ENCODE results near the gene LRTM2. TPM values are rescaled to one million over a fixed set of nuclear protein-coding genes. Genes with fewer than 3 reads are reported as not detected.

The LRTM2 gene
- polyA plus RNA-seq, 1 donor from 2014 or later = 2.4 TPM

- no peak overlapping the region for H3K9ac ChIP-seq (ENCODE audit: low read length)
- no peak overlapping the region for H2AFZ ChIP-seq (ENCODE audit: low read depth, low read length)
- no peaks in the 10 kb centered on the region for H4K20me1 ChIP-seq (ENCODE audit: insufficient read depth)
- H3K27ac ChIP-seq (ENCODE audit: low read length) = no peak overlapping the region
- H3K36me3 ChIP-seq (ENCODE audit: insufficient read depth, low read length) = no peaks in the 10 kb centered on the region
- no peaks in the 10 kb centered on the region for H3F3A ChIP-seq (ENCODE audit: insufficient read depth, low read length, poor library complexity, severe bottlenecking)
- no peaks in the 10 kb centered on the region for H3K27me3 ChIP-seq (ENCODE audit: insufficient read depth, low read depth, low read length)
- H3K4me3 ChIP-seq (ENCODE audit: low read length) = no peak overlapping the region
- H3K9me2 ChIP-seq (ENCODE audit: insufficient read depth, low read length) = no peaks in the 10 kb centered on the region
- H3K4me2 ChIP-seq (ENCODE audit: low read length) = no peak overlapping the region
- H3K79me2 ChIP-seq (replicated peaks; ENCODE audit: insufficient read depth, low read length) = no peaks in the 10 kb centered on the region
- no peaks in the 10 kb centered on the region for H3K9me3 ChIP-seq (ENCODE audit: low read length)
- TF ChIP-seq EP300 (conservative IDR thresholded peaks at IDR 0.05; ENCODE audit: poor library complexity, severe bottlenecking) (no peak), EZH2 (IDR thresholded peaks at IDR 0.05; ENCODE audit: borderline replicate concordance, insufficient read depth, low read length, poor library complexity, severe bottlenecking) (no peak), TAF1 (IDR thresholded peaks at IDR 0.05; ENCODE audit: low read depth) (no peak), RAD21 (conservative IDR thresholded peaks at IDR 0.05) (no peak), SMC3 (conservative IDR thresholded peaks at IDR 0.05; ENCODE audit: poor library complexity) (no peak), CTCF (IDR thresholded peaks at IDR 0.05; ENCODE audit: poor library complexity, severe bottlenecking) (no peak), REST (IDR thresholded peaks at IDR 0.05; ENCODE audit: borderline replicate concordance) (no peak), POLR2AphosphoS5 (IDR thresholded peaks at IDR 0.05) (no peak), MXI1 (conservative IDR thresholded peaks at IDR 0.05; ENCODE audit: poor library complexity, severe bottlenecking) (no peak)
Observed at GRCh38 chr12:1870998-1871917, 50.9 kb downstream of the LRTM2 start.

- no peaks in the 10 kb centered on the region for H3K36me3 ChIP-seq (ENCODE audit: insufficient read depth, low read length)
- H3K9ac ChIP-seq (ENCODE audit: low read length) = no peak overlapping the region
- H4K20me1 ChIP-seq (ENCODE audit: insufficient read depth) = no peaks in the 10 kb centered on the region
- H3K9me3 ChIP-seq (ENCODE audit: low read length) = no peaks in the 10 kb centered on the region
- H3K27ac ChIP-seq (ENCODE audit: low read length) = no peak overlapping the region
- TF ChIP-seq SMC3 (conservative IDR thresholded peaks at IDR 0.05; ENCODE audit: poor library complexity) (no peak), TAF1 (IDR thresholded peaks at IDR 0.05; ENCODE audit: low read depth) (no peak), POLR2AphosphoS5 (IDR thresholded peaks at IDR 0.05) (no peak)
- H3F3A ChIP-seq (ENCODE audit: insufficient read depth, low read length, poor library complexity, severe bottlenecking) = no peaks in the 10 kb centered on the region
- no peaks in the 10 kb centered on the region for H3K79me2 ChIP-seq (replicated peaks; ENCODE audit: insufficient read depth, low read length)
- no peak overlapping the region for H3K4me2 ChIP-seq (ENCODE audit: low read length)
- no peaks in the 10 kb centered on the region for H3K9me2 ChIP-seq (ENCODE audit: insufficient read depth, low read length)
- no peaks in the 10 kb centered on the region for H3K27me3 ChIP-seq (ENCODE audit: insufficient read depth, low read depth, low read length)
- no peak overlapping the region for H3K4me3 ChIP-seq (ENCODE audit: low read length)
- no peak overlapping the region for H2AFZ ChIP-seq (ENCODE audit: low read depth, low read length)
Observed at GRCh38 chr12:1872001-1872400, 51.6 kb downstream of the LRTM2 start.
